ENCODE data around the gene CNN2.
A peak's percentile ranks its signal among the peaks of the same experiment; 100 is the strongest.

The CNN2 gene

DNA sequence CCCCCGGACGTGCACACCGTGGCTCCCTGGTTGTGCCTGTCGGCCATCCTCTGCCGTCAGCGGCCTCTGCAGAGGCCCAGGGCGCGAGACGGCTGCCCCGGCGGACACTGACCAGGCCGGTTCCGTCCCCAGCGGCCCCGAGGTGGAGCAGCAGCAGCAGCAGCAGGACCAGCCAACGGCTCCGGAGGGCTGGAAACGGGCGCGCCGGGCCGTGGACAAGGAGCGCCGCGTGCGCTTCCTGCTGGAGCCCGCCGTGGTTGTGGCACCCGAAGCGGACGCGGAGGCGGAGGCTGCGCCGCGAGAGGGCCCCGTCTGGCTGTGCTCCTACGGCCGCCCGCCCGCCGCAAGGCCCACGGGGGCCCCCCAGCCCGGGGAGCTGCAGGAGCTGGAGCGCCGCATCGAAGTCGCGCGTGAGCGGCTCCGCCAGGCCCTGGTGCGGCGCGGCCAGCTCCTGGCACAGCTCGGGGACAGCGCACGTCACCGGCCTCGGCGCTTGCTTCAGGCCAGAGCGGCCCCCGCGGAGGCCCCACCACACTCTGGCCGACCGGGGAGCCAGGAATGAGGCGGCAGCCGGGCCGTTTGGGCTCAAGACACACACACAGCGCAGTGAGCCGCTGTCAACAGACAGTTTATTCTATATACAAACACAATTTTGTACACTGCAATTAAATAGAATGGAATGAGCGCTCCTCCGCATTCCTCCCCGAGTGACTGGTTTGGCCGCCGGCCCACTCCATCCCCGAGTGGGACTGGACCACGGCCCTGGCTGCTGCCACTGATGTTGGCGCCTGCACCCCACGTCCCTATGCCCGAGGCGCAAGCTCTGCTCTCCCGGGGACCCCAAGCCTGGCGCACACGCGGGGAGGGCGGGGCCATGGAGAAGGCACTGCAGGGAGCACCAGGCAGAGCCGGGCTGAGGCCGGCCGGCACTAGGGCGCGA is 17.1 kb upstream of the CNN2 start:
- TF ChIP-seq POLR2AphosphoS5 (IDR thresholded peaks at IDR 0.05; ENCODE audit: low read depth) (peak; percentile 54; the same call in 1 of the 2 replicates), GABPA (IDR thresholded peaks at IDR 0.05; ENCODE audit: low read depth) (no peak)
- Histone ChIP-seq H3K27me3 (ENCODE audit: insufficient read depth, poor library complexity, severe bottlenecking) (no peaks in the 10 kb centered on the region), H3K27ac (replicated peaks) (no peak overlapping the region), H3K4me3 (replicated peaks; ENCODE audit: insufficient read depth, low read length) (no peak overlapping the region)
- DNase-seq (ENCODE audit: low read depth in 1 of 2, low spot score in 1 of 2): no peak

DNA sequence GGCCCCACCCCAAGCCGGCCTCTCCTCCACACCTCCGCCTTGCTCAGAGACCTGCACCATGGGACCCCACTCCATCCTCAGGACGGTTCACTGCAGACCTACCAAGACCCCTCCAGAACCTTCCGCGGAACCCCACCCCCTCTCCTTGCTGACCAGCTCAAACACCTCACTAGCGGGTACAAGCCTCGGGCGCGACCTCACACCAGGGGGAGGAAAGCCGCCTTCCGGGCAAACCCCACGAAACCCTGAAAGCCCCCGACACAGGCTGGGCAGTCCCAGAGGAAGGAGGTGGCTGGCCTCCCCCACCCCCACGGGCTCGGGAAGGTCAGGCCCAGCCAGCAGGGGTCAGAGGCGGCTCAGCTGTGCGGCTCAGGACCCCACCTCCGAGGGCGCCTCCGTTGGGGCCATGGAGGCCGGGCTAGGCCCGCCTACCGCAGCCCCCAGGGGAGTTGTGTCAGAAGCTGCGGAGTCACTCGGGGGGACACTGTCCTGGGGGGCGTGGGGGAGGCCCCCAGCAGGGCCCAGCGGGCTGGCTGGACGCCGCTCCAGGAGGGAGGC is 16.3 kb upstream of the CNN2 start:
- TF ChIP-seq CTCF (IDR thresholded peaks at IDR 0.05; ENCODE audit: insufficient read depth, low read length) (no peak), REST (IDR thresholded peaks at IDR 0.05; ENCODE audit: insufficient replicate concordance, low read depth) (no peak), POLR2AphosphoS5 (IDR thresholded peaks at IDR 0.05; ENCODE audit: low read depth) (no peak), GABPA (IDR thresholded peaks at IDR 0.05; ENCODE audit: low read depth) (no peak), SPI1 (IDR thresholded peaks at IDR 0.05; ENCODE audit: borderline replicate concordance, low read depth) (no peak)
- no peak overlapping the region for H3K4me3 ChIP-seq (replicated peaks; ENCODE audit: insufficient read depth, low read length)
- no peaks in the 10 kb centered on the region for H3K27me3 ChIP-seq (ENCODE audit: insufficient read depth, poor library complexity, severe bottlenecking)
- DNase-seq (ENCODE audit: low read depth in 1 of 2, low spot score in 1 of 2): no peak
- H3K27ac ChIP-seq (replicated peaks): no peak overlapping the region

DNA sequence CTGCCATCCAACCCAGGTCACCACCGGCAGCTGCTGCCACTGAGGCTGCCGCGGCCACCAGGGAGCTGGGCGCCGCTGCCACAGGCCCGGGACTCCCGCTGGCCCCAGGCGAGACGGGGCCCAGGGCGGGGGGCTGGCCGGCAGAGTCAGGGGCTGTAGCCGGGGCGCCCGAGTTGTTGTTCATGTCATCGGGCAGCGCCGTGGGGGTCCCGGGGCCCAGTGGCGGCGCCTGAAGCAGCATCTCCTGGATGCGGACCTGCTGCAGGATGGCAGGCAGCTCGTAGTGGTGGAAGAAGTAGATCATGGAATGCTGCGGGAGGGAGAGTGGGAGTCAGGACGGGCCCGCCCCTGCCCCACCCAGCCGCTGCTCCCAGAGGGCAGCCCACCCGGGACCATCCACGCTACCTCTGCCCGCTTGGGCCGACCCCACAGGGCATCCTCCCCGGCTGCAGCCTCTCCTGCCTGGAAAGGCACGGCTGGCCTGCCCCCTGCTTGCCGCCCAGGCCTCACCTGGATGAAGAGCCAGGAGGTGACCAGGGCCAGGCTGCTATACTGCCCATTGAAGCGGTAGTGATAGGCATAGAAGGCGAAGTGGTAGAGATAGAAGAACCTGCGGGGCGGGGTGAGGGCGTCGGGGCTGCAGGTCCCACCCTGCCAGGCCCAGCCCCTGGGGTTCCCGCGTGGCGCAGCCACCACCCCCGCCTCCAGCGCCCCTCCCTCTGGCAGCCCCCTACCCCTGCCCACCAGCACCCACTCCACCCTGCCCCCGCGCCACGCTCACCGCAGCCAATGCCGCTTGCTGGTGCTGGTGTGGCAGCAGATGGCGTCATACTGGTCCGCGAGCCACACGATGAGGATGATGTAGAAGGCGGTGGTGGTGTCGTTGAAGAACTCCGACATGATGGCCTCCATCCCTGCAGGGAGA is 15.6 kb upstream of the CNN2 start:
- DNase-seq (ENCODE audit: low read depth in 1 of 2, low spot score in 1 of 2): no peak
- Histone ChIP-seq H3K4me3 (replicated peaks; ENCODE audit: insufficient read depth, low read length) (no peak overlapping the region), H3K27ac (replicated peaks) (no peak overlapping the region), H3K27me3 (ENCODE audit: insufficient read depth, poor library complexity, severe bottlenecking) (no peaks in the 10 kb centered on the region)
- TF ChIP-seq GABPA (IDR thresholded peaks at IDR 0.05; ENCODE audit: low read depth) (no peak), POLR2AphosphoS5 (IDR thresholded peaks at IDR 0.05; ENCODE audit: low read depth) (no peak), SPI1 (IDR thresholded peaks at IDR 0.05; ENCODE audit: borderline replicate concordance, low read depth) (no peak), CTCF (IDR thresholded peaks at IDR 0.05; ENCODE audit: insufficient read depth, low read length) (no peak), REST (IDR thresholded peaks at IDR 0.05; ENCODE audit: insufficient replicate concordance, low read depth) (no peak)

All from HL-60 (cell line).